ENCODE measurements around the gene NEK10.

The NEK10 gene

DNA sequence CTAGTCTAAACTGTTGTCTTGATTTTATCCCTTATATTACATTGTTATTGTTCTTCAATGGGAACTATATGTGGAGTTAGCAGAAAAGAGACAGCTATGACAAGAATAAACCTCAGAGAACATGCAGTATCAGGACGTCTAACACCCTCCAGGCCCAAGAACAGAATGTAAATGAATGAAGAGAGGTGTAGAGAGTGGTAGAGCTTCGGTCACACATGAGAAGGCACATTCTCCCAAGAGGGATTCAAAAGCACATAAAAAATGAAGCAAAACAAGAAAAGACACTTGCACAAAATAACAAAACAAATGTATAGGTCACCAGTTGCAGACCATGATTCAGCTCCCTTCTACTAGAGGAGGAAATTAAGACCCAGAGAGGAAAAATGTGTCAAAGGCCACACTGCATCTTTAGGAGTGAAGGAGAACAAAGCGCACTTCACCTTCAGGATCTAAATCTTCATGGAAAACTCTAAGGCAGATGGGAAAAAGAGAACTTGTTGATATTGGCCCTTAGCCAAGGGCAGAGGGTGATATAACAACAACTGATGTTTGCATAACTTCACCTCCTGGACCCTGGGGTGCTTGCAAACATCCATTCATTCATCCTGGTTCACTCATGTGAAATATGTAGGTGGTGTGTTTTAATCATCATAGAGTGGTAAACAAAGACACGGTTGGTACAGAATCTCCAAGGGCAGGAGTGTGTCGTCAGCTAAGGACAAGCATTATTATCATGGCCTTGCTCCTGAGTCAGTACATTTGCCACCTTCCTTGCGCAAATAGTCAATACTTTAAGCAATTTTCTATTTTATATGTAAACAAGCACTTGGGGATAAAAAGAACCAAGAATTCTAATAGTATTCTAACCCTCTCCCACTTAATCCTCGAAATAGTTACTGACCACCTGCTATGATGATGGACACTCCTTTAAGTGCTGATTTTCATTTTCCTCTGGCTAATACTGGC is 8.8 kb downstream of the NEK10 start:
- DNase-seq (ENCODE audit: low read depth) = no peak
- TF ChIP-seq, protein P1, sequence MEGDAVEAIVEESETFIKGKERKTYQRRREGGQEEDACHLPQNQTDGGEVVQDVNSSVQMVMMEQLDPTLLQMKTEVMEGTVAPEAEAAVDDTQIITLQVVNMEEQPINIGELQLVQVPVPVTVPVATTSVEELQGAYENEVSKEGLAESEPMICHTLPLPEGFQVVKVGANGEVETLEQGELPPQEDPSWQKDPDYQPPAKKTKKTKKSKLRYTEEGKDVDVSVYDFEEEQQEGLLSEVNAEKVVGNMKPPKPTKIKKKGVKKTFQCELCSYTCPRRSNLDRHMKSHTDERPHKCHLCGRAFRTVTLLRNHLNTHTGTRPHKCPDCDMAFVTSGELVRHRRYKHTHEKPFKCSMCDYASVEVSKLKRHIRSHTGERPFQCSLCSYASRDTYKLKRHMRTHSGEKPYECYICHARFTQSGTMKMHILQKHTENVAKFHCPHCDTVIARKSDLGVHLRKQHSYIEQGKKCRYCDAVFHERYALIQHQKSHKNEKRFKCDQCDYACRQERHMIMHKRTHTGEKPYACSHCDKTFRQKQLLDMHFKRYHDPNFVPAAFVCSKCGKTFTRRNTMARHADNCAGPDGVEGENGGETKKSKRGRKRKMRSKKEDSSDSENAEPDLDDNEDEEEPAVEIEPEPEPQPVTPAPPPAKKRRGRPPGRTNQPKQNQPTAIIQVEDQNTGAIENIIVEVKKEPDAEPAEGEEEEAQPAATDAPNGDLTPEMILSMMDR (IDR thresholded peaks at IDR 0.05; ENCODE audit: control insufficient read depth, insufficient read depth, low read depth, low read length, missing control alignments) = no peak
- H3K4me3 ChIP-seq (ENCODE audit: control insufficient read depth, low read depth, low read length) = no peak overlapping the region

DNA sequence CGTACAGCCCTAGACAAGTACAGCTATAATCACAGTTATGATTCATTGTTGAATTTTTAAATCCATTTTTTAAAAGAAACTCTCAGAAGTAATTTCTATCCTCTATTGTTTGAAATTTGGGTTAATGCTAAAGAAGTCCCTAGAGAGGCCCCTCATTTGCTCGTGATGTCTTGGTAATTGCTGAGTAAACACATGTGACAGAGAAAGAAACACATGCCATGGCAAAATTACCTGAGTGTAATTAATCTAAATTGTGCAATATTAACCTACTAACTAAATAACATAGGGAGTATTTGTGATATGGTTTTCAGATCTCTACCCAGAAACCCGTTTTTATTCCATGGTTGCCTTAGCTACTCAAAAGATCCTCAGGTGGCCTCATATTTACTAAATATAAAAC is 10.8 kb downstream of the NEK10 start:
- DNase-seq (ENCODE audit: low read depth) = no peak
- H3K4me3 ChIP-seq (ENCODE audit: control insufficient read depth, low read depth, low read length) = no peak overlapping the region
- TF ChIP-seq, protein P1 (IDR thresholded peaks at IDR 0.05; ENCODE audit: control insufficient read depth, insufficient read depth, low read depth, low read length, missing control alignments) = no peak

DNA sequence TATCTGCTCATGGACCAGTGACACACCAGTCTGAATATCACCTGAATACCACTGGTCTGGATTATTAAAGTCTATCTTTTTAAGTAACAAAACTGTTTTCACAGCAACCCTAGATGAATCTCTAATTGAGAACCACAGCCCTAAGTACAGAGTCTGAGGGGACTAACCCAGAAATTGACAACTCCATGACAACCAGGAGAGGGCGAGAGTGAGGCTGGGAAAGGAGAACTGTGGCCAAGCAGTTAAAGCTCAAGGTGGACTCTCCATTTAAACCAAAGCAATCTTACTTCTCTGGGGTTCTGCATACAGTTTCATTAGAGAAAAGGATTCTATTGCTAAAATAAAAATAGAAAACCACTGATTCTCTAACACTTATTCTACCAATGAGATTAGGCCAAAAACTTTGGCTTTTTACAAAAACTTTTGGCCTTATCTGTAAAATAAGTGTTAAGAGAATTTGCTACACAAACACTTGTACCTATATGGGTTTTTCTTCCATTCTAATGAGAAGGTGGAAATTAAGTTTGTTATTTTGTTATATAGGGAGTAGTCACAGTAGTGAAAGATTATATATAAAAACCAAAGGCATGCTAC is 11.4 kb downstream of the NEK10 start:
- no peak overlapping the region for H3K4me3 ChIP-seq (ENCODE audit: control insufficient read depth, low read depth, low read length)
- TF ChIP-seq, protein P1 (IDR thresholded peaks at IDR 0.05; ENCODE audit: control insufficient read depth, insufficient read depth, low read depth, low read length, missing control alignments) = peak; percentile 63
- DNase-seq (ENCODE audit: low read depth) = no peak

DNA sequence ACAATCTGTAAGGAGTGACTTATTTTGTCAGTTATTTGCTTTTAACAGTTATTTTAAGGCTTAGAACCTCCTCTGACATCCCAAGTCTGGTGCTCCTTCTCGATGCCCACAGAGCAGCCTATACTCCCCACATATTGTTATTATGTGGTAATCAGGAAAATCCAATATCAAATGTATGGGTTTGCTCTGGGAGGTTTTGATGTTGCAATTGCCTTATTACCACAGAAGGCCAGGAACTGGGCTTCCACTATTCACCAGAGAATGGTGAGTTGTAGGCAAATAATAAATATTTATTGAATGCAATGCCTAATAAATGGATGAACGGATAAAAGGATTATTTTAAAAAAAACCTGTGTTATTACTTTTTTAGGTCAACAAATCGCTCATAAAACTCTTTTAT is 12.2 kb downstream of the NEK10 start:
- TF ChIP-seq, protein P1 (IDR thresholded peaks at IDR 0.05; ENCODE audit: control insufficient read depth, insufficient read depth, low read depth, low read length, missing control alignments) = no peak
- no peak for DNase-seq (ENCODE audit: low read depth)
- H3K4me3 ChIP-seq (ENCODE audit: control insufficient read depth, low read depth, low read length) = no peak overlapping the region

DNA sequence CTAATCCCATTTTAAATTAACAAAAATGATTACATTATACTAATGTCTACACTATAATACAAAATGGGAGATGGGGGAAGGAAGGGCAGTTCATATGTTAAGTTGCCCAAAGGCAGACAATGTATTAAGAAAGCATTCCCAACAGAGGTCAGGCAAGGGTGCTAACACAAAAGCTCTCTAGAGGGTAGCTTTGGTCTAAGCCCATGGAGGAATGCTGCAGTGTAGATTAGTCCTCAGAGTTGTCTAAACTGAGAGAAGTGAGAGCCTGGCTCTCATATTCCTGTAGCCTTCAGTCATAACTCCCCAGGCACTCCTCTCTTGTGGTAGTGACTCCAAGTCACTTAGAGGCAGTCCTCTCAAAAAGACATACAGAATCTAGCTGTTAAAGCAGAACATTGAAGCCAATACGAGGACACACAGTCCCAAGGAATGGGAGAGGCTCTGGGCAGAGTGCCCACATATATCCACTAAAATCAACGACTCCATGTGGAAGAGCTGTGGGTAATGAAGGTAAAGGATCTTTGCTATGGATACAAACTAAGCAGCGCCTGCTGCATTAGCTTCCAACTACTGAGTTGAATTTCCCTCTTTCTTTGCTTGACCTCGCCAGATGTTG is 14.5 kb downstream of the NEK10 start:
- DNase-seq (ENCODE audit: low read depth) = no peak
- TF ChIP-seq, protein P1 (IDR thresholded peaks at IDR 0.05; ENCODE audit: control insufficient read depth, insufficient read depth, low read depth, low read length, missing control alignments) = no peak
- no peak overlapping the region for H3K4me3 ChIP-seq (ENCODE audit: control insufficient read depth, low read depth, low read length)

DNA sequence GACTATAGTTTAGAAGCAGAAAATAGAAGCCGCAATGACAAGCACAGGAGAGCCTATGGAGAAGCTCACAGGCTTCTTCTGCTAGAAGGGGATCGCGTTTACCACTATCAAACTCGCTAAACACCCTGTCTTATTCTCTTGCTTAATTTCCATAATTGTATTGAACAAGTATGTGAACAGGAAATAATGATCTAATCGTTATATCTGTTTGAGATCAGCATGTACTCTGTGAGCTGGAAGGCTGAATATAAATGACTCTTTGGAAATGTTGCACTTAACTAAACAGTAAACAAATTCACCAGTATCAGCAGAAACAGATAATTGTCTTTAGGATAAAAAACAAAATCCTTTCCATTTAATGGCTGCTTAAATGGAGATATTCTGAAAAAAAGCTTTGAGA is 15.0 kb downstream of the NEK10 start:
- DNase-seq (ENCODE audit: low read depth) = no peak
- H3K4me3 ChIP-seq (ENCODE audit: control insufficient read depth, low read depth, low read length) = no peak overlapping the region
- TF ChIP-seq, protein P1 (IDR thresholded peaks at IDR 0.05; ENCODE audit: control insufficient read depth, insufficient read depth, low read depth, low read length, missing control alignments) = no peak
